Adrenal gland (tissue), 5 donors: ENCODE measurements around the gene TNFRSF14.

Experiments used
- CTCF ChIP-seq, 6 experiments: fragments of 450-650 bp in 4 of 6; fragments of 200-600 bp in 2 of 6; sonication (generic) in 1 of 6; IDR thresholded peaks; 1 replicate in 5 of 6; 2 replicates in 1 of 6; pipeline versions ENCODE4 v1.5.1 to v1.8.0; 2016 to 2021; ENCODE audit warnings: antibody characterized with exemption in 6 of 6, mild to moderate bottlenecking in 2 of 6, moderate library complexity in 1 of 6
- POLR2A ChIP-seq, 2 donors: fragments of 450-650 bp; IDR thresholded peaks; one replicate each; pipeline ENCODE4 v1.6.1; 2017; ENCODE audit warnings: antibody characterized with exemption in 2 of 2, mild to moderate bottlenecking in 2 of 2, moderate library complexity in 1 of 2
- donor health status: DM: no; HTN: no; CAD: no.

GRCh38 chr1:2589431-2590232, 33.5 kb downstream of the TNFRSF14 start:
- TF ChIP-seq CTCF (IDR thresholded peaks at IDR 0.05) = no peak
- TF ChIP-seq POLR2A (IDR thresholded peaks at IDR 0.05) = no peak
